ENCODE measurements around the gene CFAP410.

DNA sequence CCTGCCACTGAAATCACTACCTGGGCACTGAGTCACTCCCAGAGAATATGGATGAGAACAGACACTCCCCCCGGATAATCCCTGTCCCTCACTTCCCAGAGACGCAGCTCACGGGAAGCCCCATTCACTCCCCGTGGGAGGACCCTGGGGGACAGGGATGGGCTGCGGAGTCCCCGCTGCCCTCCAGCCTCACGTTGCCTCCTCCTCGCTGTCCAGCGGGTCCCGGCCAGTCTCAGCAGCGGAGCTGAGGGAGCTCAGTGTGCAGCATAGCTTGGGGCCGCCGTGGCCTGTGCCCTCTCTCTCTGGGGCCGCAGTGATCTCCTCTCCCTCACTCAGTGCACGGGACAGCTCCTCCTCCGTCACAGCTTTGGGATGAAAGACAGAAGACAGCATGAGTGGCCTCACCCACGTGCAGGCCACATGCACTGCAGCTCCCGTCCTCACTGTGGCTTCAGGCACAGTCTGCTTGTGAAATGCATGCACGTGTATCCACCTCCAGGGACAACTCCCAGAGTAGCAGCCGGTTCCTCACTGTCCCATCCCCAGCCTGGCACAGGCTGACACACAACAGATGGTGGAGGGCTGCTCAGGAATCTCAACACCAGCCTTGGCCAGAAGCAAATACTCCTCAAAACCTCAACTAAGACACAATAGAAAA, 7.4 kb downstream of the CFAP410 start:
- TF ChIP-seq POLR2A (IDR thresholded peaks at IDR 0.05): no peak
- TF ChIP-seq, protein P1, sequence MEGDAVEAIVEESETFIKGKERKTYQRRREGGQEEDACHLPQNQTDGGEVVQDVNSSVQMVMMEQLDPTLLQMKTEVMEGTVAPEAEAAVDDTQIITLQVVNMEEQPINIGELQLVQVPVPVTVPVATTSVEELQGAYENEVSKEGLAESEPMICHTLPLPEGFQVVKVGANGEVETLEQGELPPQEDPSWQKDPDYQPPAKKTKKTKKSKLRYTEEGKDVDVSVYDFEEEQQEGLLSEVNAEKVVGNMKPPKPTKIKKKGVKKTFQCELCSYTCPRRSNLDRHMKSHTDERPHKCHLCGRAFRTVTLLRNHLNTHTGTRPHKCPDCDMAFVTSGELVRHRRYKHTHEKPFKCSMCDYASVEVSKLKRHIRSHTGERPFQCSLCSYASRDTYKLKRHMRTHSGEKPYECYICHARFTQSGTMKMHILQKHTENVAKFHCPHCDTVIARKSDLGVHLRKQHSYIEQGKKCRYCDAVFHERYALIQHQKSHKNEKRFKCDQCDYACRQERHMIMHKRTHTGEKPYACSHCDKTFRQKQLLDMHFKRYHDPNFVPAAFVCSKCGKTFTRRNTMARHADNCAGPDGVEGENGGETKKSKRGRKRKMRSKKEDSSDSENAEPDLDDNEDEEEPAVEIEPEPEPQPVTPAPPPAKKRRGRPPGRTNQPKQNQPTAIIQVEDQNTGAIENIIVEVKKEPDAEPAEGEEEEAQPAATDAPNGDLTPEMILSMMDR (IDR thresholded peaks at IDR 0.05): no peak
